ENCODE results near the gene DPF3.
A peak's percentile ranks its signal among the peaks of the same experiment; 100 is the strongest.

Gene DPF3

GRCh38 chr14:72737560-72737943, 156.3 kb downstream of the DPF3 start:
- no peak for DNase-seq

- no peak for DNase-seq
Observed at GRCh38 chr14:72736786-72737559, 156.9 kb downstream of the DPF3 start.

GRCh38 chr14:72736308-72736707, 157.6 kb downstream of the DPF3 start:
- DNase-seq = no peak

GRCh38 chr14:72732022-72732780, 161.7 kb downstream of the DPF3 start:
- no peak for DNase-seq

- DNase-seq = no peak
Observed at GRCh38 chr14:72731252-72732020, 162.5 kb downstream of the DPF3 start.

GRCh38 chr14:72730468-72730867, 163.4 kb downstream of the DPF3 start:
- DNase-seq = no peak

GRCh38 chr14:72726444-72726843, 167.5 kb downstream of the DPF3 start:
- DNase-seq = no peak

GRCh38 chr14:72723858-72724530, 169.9 kb downstream of the DPF3 start:
- DNase-seq = no peak

GRCh38 chr14:72722201-72722785, 171.6 kb downstream of the DPF3 start:
- DNase-seq = no peak

- DNase-seq = peak; percentile 3
Observed at GRCh38 chr14:72721083-72721482, 172.8 kb downstream of the DPF3 start.

- no peak for DNase-seq
Observed at GRCh38 chr14:72717220-72717619, 176.7 kb downstream of the DPF3 start.

- DNase-seq = no peak
Observed at GRCh38 chr14:72716476-72716875, 177.4 kb downstream of the DPF3 start.

GRCh38 chr14:72715850-72716228, 178.1 kb downstream of the DPF3 start:
- DNase-seq = no peak

GRCh38 chr14:72715215-72715849, 178.6 kb downstream of the DPF3 start:
- no peak for DNase-seq

GRCh38 chr14:72714871-72715214, 179.1 kb downstream of the DPF3 start:
- no peak for DNase-seq

GRCh38 chr14:72714094-72714493, 179.8 kb downstream of the DPF3 start:
- peak; percentile 37 for DNase-seq

- no peak for DNase-seq
Observed at GRCh38 chr14:72711936-72712335, 182.0 kb downstream of the DPF3 start.

- no peak for DNase-seq
Observed at GRCh38 chr14:72709916-72710611, 183.8 kb downstream of the DPF3 start.

- no peak for DNase-seq
Observed at GRCh38 chr14:72708708-72709475, 185.0 kb downstream of the DPF3 start.

- DNase-seq = no peak
Observed at GRCh38 chr14:72708222-72708621, 185.7 kb downstream of the DPF3 start.

GRCh38 chr14:72706485-72706884, 187.4 kb downstream of the DPF3 start:
- DNase-seq = no peak

Measured in CD4-positive, alpha-beta T cell treated with Interleukin-10 for 1 hour (primary cell).